Left lung (tissue), 10 donors: Measurements from ENCODE around the gene MKS1. TPM values are rescaled to one million over a fixed set of nuclear protein-coding genes. Genes with fewer than 3 reads are reported as not detected.

Experiments
- ATAC-seq: fragments of 200-7000 bp; cut with Tn5 transposase; one replicate; pipeline ENCODE4 v1.9.1; 2020; ENCODE audit warnings: moderate library complexity
- DNase-seq, 4 donors: peaks; one replicate each; pipeline ENCODE4 v3.0.0-alpha.2; 2013 to 2020
- H3K27ac ChIP-seq, 2 donors: fragments of 200-600 bp; sonication (generic) in 1 of 2; one replicate each; pipeline versions ENCODE4 v1.5.0 to v1.8.0; 2020 to 2021
- H3K27me3 ChIP-seq, 2 donors: fragments of 200-600 bp; sonication (generic) in 1 of 2; one replicate each; pipeline versions ENCODE4 v1.5.0 to v1.8.0; 2020 to 2021
- H3K36me3 ChIP-seq, 2 donors: fragments of 200-600 bp; sonication (generic) in 1 of 2; one replicate each; pipeline versions ENCODE4 v1.5.0 to v1.8.0; 2020 to 2021
- H3K4me1 ChIP-seq, 2 donors: fragments of 200-600 bp; one replicate each; pipeline ENCODE4 v1.8.0; 2021
- H3K4me3 ChIP-seq, 2 donors: fragments of 200-600 bp; sonication (generic) in 1 of 2; one replicate each; pipeline versions ENCODE4 v1.5.0 to v1.8.0; 2020 to 2021; ENCODE audit warnings: mild to moderate bottlenecking in 1 of 2
- H3K9me3 ChIP-seq, 2 donors: fragments of 200-600 bp; sonication (generic) in 1 of 2; one replicate each; pipeline versions ENCODE4 v1.5.0 to v1.8.0; 2020 to 2021
- intact Hi-C, 2 donors: fragments of 100-400 bp; cut with DNase I; formaldehyde crosslinking; loops; one replicate each; pipeline versions ENCODE4 v1.11.2 to v1.14.2; 2022
- polyA plus RNA-seq, 6 donors: library from polyadenylated mRNA; unstranded; fragments of 120-200 nt; gene quantifications; one replicate each; pipeline ENCODE4 v1.2.1, GENCODE V29; 2013; ENCODE audit not compliant: insufficient read length in 6 of 6
- total RNA-seq, 2 donors: library from RNA; stranded (reverse); fragmentation: NEBNext Ultra II Directional; extraction: Animal tissue kit (Norgen Biotek cat#: 25700); gene quantifications; one replicate each; pipeline ENCODE4 v1.2.1, GENCODE V29; 2021
- TF ChIP-seq, protein P1 (sequence below), 2 donors: fragments of 200-600 bp; sonication (generic) in 1 of 2; IDR thresholded peaks; one replicate each; pipeline versions ENCODE4 v1.5.0 to v1.8.0; 2021; ENCODE audit warnings: antibody characterized with exemption in 2 of 2
- donor health status: DM: no; HTN: yes; CAD: no.
- donor health status: DM: no; HTN: no; CAD: no.

Gene MKS1
- total and polyA plus RNA-seq, 8 donors = 16.4 to 46.8 (median 37.7) TPM

- TF ChIP-seq, protein P1, sequence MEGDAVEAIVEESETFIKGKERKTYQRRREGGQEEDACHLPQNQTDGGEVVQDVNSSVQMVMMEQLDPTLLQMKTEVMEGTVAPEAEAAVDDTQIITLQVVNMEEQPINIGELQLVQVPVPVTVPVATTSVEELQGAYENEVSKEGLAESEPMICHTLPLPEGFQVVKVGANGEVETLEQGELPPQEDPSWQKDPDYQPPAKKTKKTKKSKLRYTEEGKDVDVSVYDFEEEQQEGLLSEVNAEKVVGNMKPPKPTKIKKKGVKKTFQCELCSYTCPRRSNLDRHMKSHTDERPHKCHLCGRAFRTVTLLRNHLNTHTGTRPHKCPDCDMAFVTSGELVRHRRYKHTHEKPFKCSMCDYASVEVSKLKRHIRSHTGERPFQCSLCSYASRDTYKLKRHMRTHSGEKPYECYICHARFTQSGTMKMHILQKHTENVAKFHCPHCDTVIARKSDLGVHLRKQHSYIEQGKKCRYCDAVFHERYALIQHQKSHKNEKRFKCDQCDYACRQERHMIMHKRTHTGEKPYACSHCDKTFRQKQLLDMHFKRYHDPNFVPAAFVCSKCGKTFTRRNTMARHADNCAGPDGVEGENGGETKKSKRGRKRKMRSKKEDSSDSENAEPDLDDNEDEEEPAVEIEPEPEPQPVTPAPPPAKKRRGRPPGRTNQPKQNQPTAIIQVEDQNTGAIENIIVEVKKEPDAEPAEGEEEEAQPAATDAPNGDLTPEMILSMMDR (IDR thresholded peaks at IDR 0.05) = no peak
- Histone ChIP-seq H3K4me1 (no peaks in the 10 kb centered on the region), H3K36me3 (no peaks in the 10 kb centered on the region), H3K4me3 (no peak within 1 kb of the TSS), H3K9me3 (no peaks in the 10 kb centered on the region), H3K27ac (no peak within 1 kb of the TSS), H3K27me3 (peaks cover 4 to 67% of the 10 kb centered on the region in 2 donors)
- intact Hi-C loops = no loop called here
- no peak for ATAC-seq
- no peak for DNase-seq
Observed at GRCh38 chr17:58238147-58238634, 19.1 kb upstream of the MKS1 start, which contains the start of gene LPO. LPO (plus strand) TSS chr17:58238584; CDS start chr17:58242980, 4,396 bp downstream.

DNA sequence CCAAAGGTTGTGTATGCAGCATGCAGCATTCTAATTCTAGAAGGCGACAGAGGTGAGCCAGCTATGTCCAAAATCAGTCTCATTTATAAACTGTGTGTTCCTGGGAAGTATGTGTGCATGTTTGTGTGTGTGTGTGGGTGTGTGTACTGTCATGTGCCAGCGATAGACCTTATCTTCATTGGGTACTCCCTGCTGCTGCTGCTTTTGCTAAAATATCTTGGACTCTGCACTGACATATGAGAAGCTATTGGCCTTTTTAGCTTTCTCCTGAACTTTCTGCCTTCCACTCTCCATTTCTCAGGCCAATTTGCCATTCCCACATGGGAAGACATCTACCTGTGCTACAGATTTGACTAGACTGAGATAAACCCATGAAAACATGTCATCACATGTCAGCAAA lies 17.3 kb upstream of the MKS1 start:
- intact Hi-C loops = no loop called here
- DNase-seq = no peak
- H3K36me3 ChIP-seq = no peaks in the 10 kb centered on the region
- H3K4me3 ChIP-seq = no peak overlapping the region
- no peak overlapping the region for H3K27ac ChIP-seq
- H3K4me1 ChIP-seq = peaks cover 0 to 6% of the 10 kb centered on the region in 2 donors
- H3K9me3 ChIP-seq = no peaks in the 10 kb centered on the region
- ATAC-seq = no peak
- peaks cover 4 to 61% of the 10 kb centered on the region in 2 donors for H3K27me3 ChIP-seq
- TF ChIP-seq, protein P1 (IDR thresholded peaks at IDR 0.05) = no peak

DNA sequence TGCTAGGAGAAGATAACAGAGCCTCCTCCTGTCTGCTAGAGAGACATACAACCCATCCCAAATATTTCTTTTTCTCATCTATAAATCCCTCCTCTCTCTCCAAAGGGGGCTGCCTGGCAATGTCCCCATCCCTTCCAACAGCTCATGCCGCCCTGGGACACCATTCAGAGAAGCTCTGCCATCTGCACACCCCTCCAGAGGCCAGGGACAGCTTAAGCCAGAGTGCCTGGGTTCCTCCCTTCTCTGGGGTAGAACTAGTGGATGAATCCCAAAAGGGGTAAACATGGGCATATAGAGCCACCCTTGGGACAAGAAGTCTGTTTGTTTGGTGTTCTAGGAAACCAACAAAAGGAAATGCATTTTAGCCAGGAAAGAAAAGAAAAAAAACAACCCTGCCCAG lies 16.8 kb upstream of the MKS1 start:
- no peaks in the 10 kb centered on the region for H3K9me3 ChIP-seq
- H3K27ac ChIP-seq = no peak overlapping the region
- DNase-seq (no peak), ATAC-seq (no peak)
- H3K27me3 ChIP-seq = peaks cover 4 to 56% of the 10 kb centered on the region in 2 donors
- intact Hi-C loops = no loop called here
- H3K4me3 ChIP-seq = no peak overlapping the region
- peaks cover 0 to 6% of the 10 kb centered on the region in 2 donors for H3K4me1 ChIP-seq
- no peaks in the 10 kb centered on the region for H3K36me3 ChIP-seq
- TF ChIP-seq, protein P1 (IDR thresholded peaks at IDR 0.05) = no peak

GRCh38 chr17:58234512-58234911 lies 15.5 kb upstream of the MKS1 start:
- H3K4me3 ChIP-seq = no peak overlapping the region
- no peak for DNase-seq
- no peak for ATAC-seq
- H3K27me3 ChIP-seq = peaks cover 4 to 50% of the 10 kb centered on the region in 2 donors
- H3K36me3 ChIP-seq = no peaks in the 10 kb centered on the region
- H3K27ac ChIP-seq = no peak overlapping the region
- H3K4me1 ChIP-seq = peaks cover 0 to 6% of the 10 kb centered on the region in 2 donors
- intact Hi-C loops = no loop called here
- no peaks in the 10 kb centered on the region for H3K9me3 ChIP-seq
- TF ChIP-seq, protein P1 (IDR thresholded peaks at IDR 0.05) = no peak

DNA sequence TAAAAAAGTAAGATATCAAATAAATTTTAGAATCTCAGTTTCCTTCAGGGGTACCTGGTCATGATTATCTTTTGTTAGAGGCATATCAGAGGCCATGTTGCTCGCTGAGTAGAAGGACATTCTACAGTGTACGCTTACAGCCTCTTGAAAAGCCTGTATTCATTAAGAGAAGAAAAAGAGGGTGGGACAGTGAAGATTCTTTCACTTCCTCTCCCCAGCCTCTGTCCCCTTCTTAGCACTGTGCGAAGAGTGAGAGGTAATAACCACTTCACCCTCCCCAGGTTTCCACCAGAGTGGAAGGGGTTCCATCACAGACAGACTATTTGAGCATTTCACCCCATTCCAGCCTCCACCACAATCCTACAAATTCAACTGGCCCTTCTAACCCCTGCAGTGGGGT lies 14.5 kb upstream of the MKS1 start:
- intact Hi-C loops = no loop called here
- no peak overlapping the region for H3K27ac ChIP-seq
- H3K27me3 ChIP-seq = peaks cover 4 to 45% of the 10 kb centered on the region in 2 donors
- no peak for DNase-seq
- no peaks in the 10 kb centered on the region for H3K9me3 ChIP-seq
- no peaks in the 10 kb centered on the region for H3K36me3 ChIP-seq
- peaks cover 0 to 6% of the 10 kb centered on the region in 2 donors for H3K4me1 ChIP-seq
- H3K4me3 ChIP-seq = no peak overlapping the region
- peak; percentile 69 for ATAC-seq
- TF ChIP-seq, protein P1 (IDR thresholded peaks at IDR 0.05) = no peak
